Measurements from ENCODE around the gene BAIAP2L1. TPM values are rescaled to one million over a fixed set of nuclear protein-coding genes. Genes with fewer than 3 reads are reported as not detected.
A peak's percentile ranks its signal among the peaks of the same experiment; 100 is the strongest.

Gene BAIAP2L1
- total and polyA plus RNA-seq, 7 experiments from 2014 or later, result 0.32 to 2.0 (median 0.56) TPM

DNA sequence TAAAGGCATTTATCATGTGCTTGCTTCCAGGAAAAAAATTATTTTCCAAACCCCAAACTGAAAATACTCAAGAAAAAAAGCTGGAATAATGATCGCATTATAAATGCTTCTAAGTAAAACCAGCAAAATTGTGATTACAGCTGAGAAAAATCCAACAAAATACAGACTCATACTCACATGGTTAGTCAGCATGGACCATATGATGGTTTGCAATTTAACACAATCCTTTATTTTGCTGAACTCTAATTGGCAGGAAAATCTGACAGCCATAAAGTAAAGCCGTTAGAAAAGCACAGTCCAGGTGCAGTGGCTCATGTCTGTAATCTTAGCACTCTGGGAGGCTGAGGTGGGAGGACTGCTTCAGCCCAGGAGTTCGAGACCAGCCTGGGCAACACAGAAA is 59.8 kb downstream of the BAIAP2L1 start:
- H3K27me3 ChIP-seq (ENCODE audit: control insufficient read depth in 2 of 2, insufficient read depth in 2 of 2, low read length in 2 of 2), result no peaks in the 10 kb centered on the region
- no peak overlapping the region for H3K27ac ChIP-seq (ENCODE audit: low read depth, low read length)
- Mint-ChIP-seq H3K9me3 (peaks cover 0 to 8% (median 3%) of the 10 kb centered on the region in 11 donors), H3K36me3 (peaks cover 0 to 5% (median 0%) of the 10 kb centered on the region in 5 donors), H3K27ac (no peak overlapping the region), H3K4me1 (no peaks in the 10 kb centered on the region), H3K4me3 (no peak overlapping the region), H3K27me3 (peaks cover 0 to 3% (median 0%) of the 10 kb centered on the region in 5 donors)
- intact Hi-C loops (cut with micrococcal nuclease), result no loop called here
- H3K4me3 ChIP-seq (ENCODE audit: low read length), result no peak overlapping the region
- H3K4me1 ChIP-seq (ENCODE audit: control insufficient read depth in 2 of 2, insufficient read depth in 2 of 2, low read length in 2 of 2), result no peaks in the 10 kb centered on the region
- H3K9me3 ChIP-seq (ENCODE audit: control insufficient read depth in 2 of 3, low read length in 3 of 3), result no peaks in the 10 kb centered on the region
- ChIA-PET POLR2A (no interaction called here), CTCF (no interaction called here)
- H3K36me3 ChIP-seq (ENCODE audit: control insufficient read depth in 2 of 3, insufficient read depth in 3 of 3, low read length in 3 of 3), result no peaks in the 10 kb centered on the region
- no peak for DNase-seq
- no peak for ATAC-seq

DNA sequence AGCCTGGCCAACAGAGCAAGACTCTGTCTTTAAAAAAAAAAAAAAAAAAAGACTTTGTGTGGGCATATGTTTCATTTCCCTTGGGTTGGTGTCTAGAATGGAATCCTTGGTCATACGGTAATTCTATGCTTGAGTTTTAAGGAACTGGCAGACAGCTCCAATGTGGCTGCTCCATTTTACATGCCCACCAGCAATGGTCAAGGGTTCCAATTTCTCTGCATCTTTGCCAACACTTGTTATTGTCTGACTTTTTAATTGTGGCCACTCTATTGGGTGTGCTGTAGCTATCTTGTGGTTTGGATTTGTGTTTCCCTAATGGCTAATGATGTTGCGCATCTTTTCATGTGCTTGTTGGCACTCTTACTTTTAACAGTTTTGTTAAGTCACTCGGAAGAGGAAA is 61.8 kb downstream of the BAIAP2L1 start:
- H3K27ac Mint-ChIP-seq, result no peak overlapping the region
- H3K9me3 Mint-ChIP-seq, result peaks cover 0 to 7% (median 3%) of the 10 kb centered on the region in 11 donors
- no peak for DNase-seq
- H3K9me3 ChIP-seq (ENCODE audit: control insufficient read depth in 2 of 3, low read length in 3 of 3), result no peaks in the 10 kb centered on the region
- no peaks in the 10 kb centered on the region for H3K4me1 Mint-ChIP-seq
- intact Hi-C loops (cut with micrococcal nuclease), result no loop called here
- no peak for ATAC-seq
- ChIA-PET POLR2A (no interaction called here), CTCF (no interaction called here)
- no peak overlapping the region for H3K27ac ChIP-seq (ENCODE audit: low read depth, low read length)
- H3K27me3 ChIP-seq (ENCODE audit: control insufficient read depth in 2 of 2, insufficient read depth in 2 of 2, low read length in 2 of 2), result no peaks in the 10 kb centered on the region
- no peaks in the 10 kb centered on the region for H3K4me1 ChIP-seq (ENCODE audit: control insufficient read depth in 2 of 2, insufficient read depth in 2 of 2, low read length in 2 of 2)
- no peaks in the 10 kb centered on the region for H3K36me3 ChIP-seq (ENCODE audit: control insufficient read depth in 2 of 3, insufficient read depth in 3 of 3, low read length in 3 of 3)
- peaks cover 0 to 5% (median 0%) of the 10 kb centered on the region in 5 donors for H3K27me3 Mint-ChIP-seq
- peaks cover 0 to 5% (median 0%) of the 10 kb centered on the region in 5 donors for H3K36me3 Mint-ChIP-seq
- no peak overlapping the region for H3K4me3 ChIP-seq (ENCODE audit: low read length)
- no peak overlapping the region for H3K4me3 Mint-ChIP-seq

DNA sequence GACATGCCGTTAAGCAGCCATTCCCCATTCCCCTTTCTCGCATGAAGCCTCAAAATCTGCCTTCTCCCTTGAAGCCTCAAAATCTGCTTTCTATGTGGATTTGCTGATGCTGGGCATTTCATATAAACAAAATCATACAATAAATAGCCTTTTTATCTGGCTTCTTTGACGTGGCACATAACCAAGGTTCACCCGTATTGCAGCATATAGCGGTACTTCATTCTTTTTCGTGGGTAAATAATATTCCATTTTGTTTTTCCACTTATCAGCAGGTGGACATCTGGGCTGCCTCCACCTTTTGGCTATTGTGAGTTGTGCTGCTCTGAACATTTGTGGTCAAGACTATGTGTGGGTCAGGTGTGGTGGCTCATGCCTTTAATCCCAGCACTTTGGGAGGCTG is 62.4 kb downstream of the BAIAP2L1 start:
- H3K4me1 ChIP-seq (ENCODE audit: control insufficient read depth in 2 of 2, insufficient read depth in 2 of 2, low read length in 2 of 2), result no peaks in the 10 kb centered on the region
- no peak overlapping the region for H3K27ac Mint-ChIP-seq
- ATAC-seq, result no peak
- no peak overlapping the region for H3K4me3 Mint-ChIP-seq
- ChIA-PET POLR2A (no interaction called here), CTCF (no interaction called here)
- intact Hi-C loops (cut with micrococcal nuclease), result no loop called here
- DNase-seq, result no peak
- H3K27me3 Mint-ChIP-seq, result peaks cover 0 to 5% (median 0%) of the 10 kb centered on the region in 5 donors
- H3K36me3 Mint-ChIP-seq, result peaks cover 0 to 5% (median 0%) of the 10 kb centered on the region in 5 donors
- peaks cover 0 to 7% (median 3%) of the 10 kb centered on the region in 11 donors for H3K9me3 Mint-ChIP-seq
- H3K27me3 ChIP-seq (ENCODE audit: control insufficient read depth in 2 of 2, insufficient read depth in 2 of 2, low read length in 2 of 2), result no peaks in the 10 kb centered on the region
- H3K36me3 ChIP-seq (ENCODE audit: control insufficient read depth in 2 of 3, insufficient read depth in 3 of 3, low read length in 3 of 3), result no peaks in the 10 kb centered on the region
- no peak overlapping the region for H3K27ac ChIP-seq (ENCODE audit: low read depth, low read length)
- no peaks in the 10 kb centered on the region for H3K9me3 ChIP-seq (ENCODE audit: control insufficient read depth in 2 of 3, low read length in 3 of 3)
- no peaks in the 10 kb centered on the region for H3K4me1 Mint-ChIP-seq
- H3K4me3 ChIP-seq (ENCODE audit: low read length), result no peak overlapping the region

- ATAC-seq (no peak), DNase-seq (no peak)
- H3K9me3 Mint-ChIP-seq, result peaks cover 0 to 10% (median 3%) of the 10 kb centered on the region in 11 donors
- no peaks in the 10 kb centered on the region for H3K9me3 ChIP-seq (ENCODE audit: control insufficient read depth in 2 of 3, low read length in 3 of 3)
- H3K4me3 Mint-ChIP-seq, result no peak overlapping the region
- H3K27ac ChIP-seq (ENCODE audit: low read depth, low read length), result no peak overlapping the region
- H3K27ac Mint-ChIP-seq, result peak overlapping the region in 1 of 9 donors; percentile 28
- no peaks in the 10 kb centered on the region for H3K36me3 ChIP-seq (ENCODE audit: control insufficient read depth in 2 of 3, insufficient read depth in 3 of 3, low read length in 3 of 3)
- no peaks in the 10 kb centered on the region for H3K27me3 ChIP-seq (ENCODE audit: control insufficient read depth in 2 of 2, insufficient read depth in 2 of 2, low read length in 2 of 2)
- POLR2A ChIA-PET, result no interaction called here
- intact Hi-C loops (cut with micrococcal nuclease), result no loop called here
- CTCF ChIA-PET, result no interaction called here
- peaks cover 0 to 9% (median 0%) of the 10 kb centered on the region in 5 donors for H3K36me3 Mint-ChIP-seq
- H3K4me3 ChIP-seq (ENCODE audit: low read length), result no peak overlapping the region
- H3K4me1 ChIP-seq (ENCODE audit: control insufficient read depth in 2 of 2, insufficient read depth in 2 of 2, low read length in 2 of 2), result no peaks in the 10 kb centered on the region
- peaks cover 0 to 5% (median 0%) of the 10 kb centered on the region in 5 donors for H3K27me3 Mint-ChIP-seq
- no peaks in the 10 kb centered on the region for H3K4me1 Mint-ChIP-seq
Measured at GRCh38 chr7:98335411-98335977, 65.4 kb downstream of the BAIAP2L1 start.

DNA sequence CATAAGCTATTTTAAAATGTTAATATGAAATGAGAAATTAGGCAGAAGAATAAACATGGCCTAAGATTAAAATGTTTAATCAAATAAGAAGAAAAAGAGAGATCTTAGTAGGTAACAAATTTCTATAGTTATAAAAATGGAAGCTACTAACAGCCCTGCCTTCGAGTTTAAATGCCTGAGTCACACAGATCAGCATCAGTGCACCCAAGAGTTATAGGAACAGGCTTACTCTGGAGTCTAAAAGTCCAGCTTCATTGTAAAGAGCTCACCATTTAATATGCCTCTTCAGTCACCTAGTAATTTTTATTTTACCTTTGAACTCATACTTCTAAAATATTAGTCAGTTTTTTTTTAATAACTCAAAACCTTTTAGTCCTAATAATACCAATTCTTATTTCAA is 66.8 kb downstream of the BAIAP2L1 start:
- peaks cover 0 to 5% (median 0%) of the 10 kb centered on the region in 5 donors for H3K36me3 Mint-ChIP-seq
- intact Hi-C loops (cut with micrococcal nuclease), result no loop called here
- Histone ChIP-seq H3K9me3 (ENCODE audit: control insufficient read depth in 2 of 3, low read length in 3 of 3) (no peaks in the 10 kb centered on the region), H3K27ac (ENCODE audit: low read depth, low read length) (no peak overlapping the region), H3K4me1 (ENCODE audit: control insufficient read depth in 2 of 2, insufficient read depth in 2 of 2, low read length in 2 of 2) (no peaks in the 10 kb centered on the region), H3K4me3 (ENCODE audit: low read length) (no peak overlapping the region), H3K27me3 (ENCODE audit: control insufficient read depth in 2 of 2, insufficient read depth in 2 of 2, low read length in 2 of 2) (no peaks in the 10 kb centered on the region), H3K36me3 (ENCODE audit: control insufficient read depth in 2 of 3, insufficient read depth in 3 of 3, low read length in 3 of 3) (no peaks in the 10 kb centered on the region)
- H3K27me3 Mint-ChIP-seq, result peaks cover 0 to 5% (median 0%) of the 10 kb centered on the region in 5 donors
- no peaks in the 10 kb centered on the region for H3K4me1 Mint-ChIP-seq
- ATAC-seq, result no peak
- ChIA-PET POLR2A (no interaction called here), CTCF (no interaction called here)
- H3K4me3 Mint-ChIP-seq, result no peak overlapping the region
- H3K27ac Mint-ChIP-seq, result no peak overlapping the region
- peaks cover 0 to 6% (median 2%) of the 10 kb centered on the region in 11 donors for H3K9me3 Mint-ChIP-seq
- no peak for DNase-seq

DNA sequence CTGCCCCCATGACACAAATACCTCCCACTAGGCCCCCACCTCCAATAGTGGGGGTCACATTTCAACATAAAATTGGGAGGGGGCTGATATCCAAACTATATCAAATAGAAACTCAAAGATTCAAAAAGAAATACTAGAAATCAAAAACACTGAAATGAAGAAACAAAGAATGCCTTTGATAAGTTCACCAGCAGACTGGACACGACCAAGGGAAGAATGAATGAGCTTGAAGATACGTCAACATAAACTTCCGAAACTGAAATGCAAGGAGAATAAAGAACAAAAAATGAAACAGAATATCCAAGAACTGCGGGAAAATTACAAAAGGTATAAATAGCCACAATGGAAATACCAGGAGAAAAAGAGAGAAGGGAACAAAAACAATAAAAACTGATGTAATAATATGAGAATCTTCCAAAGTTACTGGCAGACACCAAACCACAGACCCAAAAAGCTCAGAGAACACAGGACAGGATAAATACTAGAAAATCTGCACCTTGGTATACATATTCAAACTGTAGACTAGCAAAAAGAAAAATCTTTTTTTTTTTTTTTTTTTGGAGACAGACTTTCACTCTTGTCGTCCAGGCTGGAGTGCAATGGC is 69.9 kb downstream of the BAIAP2L1 start:
- H3K4me1 Mint-ChIP-seq, result no peaks in the 10 kb centered on the region
- ChIA-PET CTCF (no interaction called here), POLR2A (no interaction called here)

DNA sequence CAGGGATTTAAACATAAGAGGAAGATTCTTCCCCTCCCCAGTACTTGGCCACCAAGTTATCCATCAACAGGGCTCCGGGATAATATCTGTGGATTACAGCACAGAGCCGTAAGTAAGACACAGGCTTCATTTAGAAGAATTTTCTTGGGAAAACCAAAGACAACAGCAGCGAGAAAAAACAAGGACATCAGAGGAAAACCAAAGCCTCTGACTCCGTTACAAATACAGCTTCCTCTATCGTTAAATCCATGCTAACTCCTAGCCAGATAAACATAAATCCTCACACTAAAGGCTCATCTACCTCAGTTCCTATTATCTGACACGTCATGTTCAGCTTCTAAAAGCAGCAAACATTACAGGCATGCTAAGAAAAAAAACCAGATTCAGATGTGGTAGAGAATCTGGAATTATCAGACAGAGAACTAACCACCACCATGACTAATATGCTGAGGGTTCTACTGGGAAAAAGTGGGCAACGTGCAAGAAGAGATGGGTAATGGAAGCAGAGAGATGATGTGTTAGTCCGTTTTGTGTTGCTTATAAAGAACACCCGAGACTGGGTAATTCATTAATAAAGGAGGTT is 71.0 kb downstream of the BAIAP2L1 start:
- CTCF ChIA-PET, result no interaction called here
- H3K4me3 Mint-ChIP-seq, result no peak overlapping the region

More for the DNA sequence above, 69.9 kb downstream of the BAIAP2L1 start:
- Histone ChIP-seq H3K27ac (ENCODE audit: low read depth, low read length) (no peak overlapping the region), H3K27me3 (ENCODE audit: control insufficient read depth in 2 of 2, insufficient read depth in 2 of 2, low read length in 2 of 2) (no peaks in the 10 kb centered on the region), H3K36me3 (ENCODE audit: control insufficient read depth in 2 of 3, insufficient read depth in 3 of 3, low read length in 3 of 3) (no peaks in the 10 kb centered on the region), H3K4me3 (ENCODE audit: low read length) (no peak overlapping the region), H3K4me1 (ENCODE audit: control insufficient read depth in 2 of 2, insufficient read depth in 2 of 2, low read length in 2 of 2) (no peaks in the 10 kb centered on the region), H3K9me3 (ENCODE audit: control insufficient read depth in 2 of 3, low read length in 3 of 3) (no peaks in the 10 kb centered on the region)
- Mint-ChIP-seq H3K27ac (no peak overlapping the region), H3K27me3 (peaks cover 0 to 5% (median 0%) of the 10 kb centered on the region in 5 donors), H3K9me3 (peaks cover 0 to 6% (median 2%) of the 10 kb centered on the region in 11 donors), H3K36me3 (peaks cover 0 to 4% (median 0%) of the 10 kb centered on the region in 5 donors), H3K4me3 (no peak overlapping the region)
- intact Hi-C loops (cut with micrococcal nuclease), result no loop called here
- ATAC-seq (no peak), DNase-seq (no peak)

More for the DNA sequence above, 71.0 kb downstream of the BAIAP2L1 start:
- no peaks in the 10 kb centered on the region for H3K9me3 ChIP-seq (ENCODE audit: control insufficient read depth in 2 of 3, low read length in 3 of 3)
- ATAC-seq (no peak), DNase-seq (no peak)
- H3K27ac ChIP-seq (ENCODE audit: low read depth, low read length), result no peak overlapping the region
- Mint-ChIP-seq H3K27ac (no peak overlapping the region), H3K36me3 (peaks cover 0 to 4% (median 0%) of the 10 kb centered on the region in 5 donors), H3K27me3 (no peaks in the 10 kb centered on the region), H3K4me1 (no peaks in the 10 kb centered on the region), H3K9me3 (peaks cover 0 to 6% (median 2%) of the 10 kb centered on the region in 11 donors)
- H3K27me3 ChIP-seq (ENCODE audit: control insufficient read depth in 2 of 2, insufficient read depth in 2 of 2, low read length in 2 of 2), result no peaks in the 10 kb centered on the region
- POLR2A ChIA-PET, result no interaction called here
- no peaks in the 10 kb centered on the region for H3K4me1 ChIP-seq (ENCODE audit: control insufficient read depth in 2 of 2, insufficient read depth in 2 of 2, low read length in 2 of 2)
- no peak overlapping the region for H3K4me3 ChIP-seq (ENCODE audit: low read length)
- no peaks in the 10 kb centered on the region for H3K36me3 ChIP-seq (ENCODE audit: control insufficient read depth in 2 of 3, insufficient read depth in 3 of 3, low read length in 3 of 3)
- intact Hi-C loops (cut with micrococcal nuclease), result no loop called here

All from naive thymus-derived CD4-positive, alpha-beta T cell (primary cell).